Activated T-cell treated with anti-CD3 and anti-CD28 coated beads, Interleukin-2, amount 50 U/mL, for 1 hour (primary cell): ENCODE measurements around the gene INPP5D.
"Not testable (repeated sequence)": the region's sequence is repeated elsewhere in the genome, so short reads cannot be mapped to it uniquely, and the experiment has no call there.

Experiments
- DNase-seq: peaks from one replicate; pipeline ENCODE4 v3.0.0-alpha.2; 2020

INPP5D gene

GRCh38 chr2:233189025-233189424 is 128.9 kb downstream of the INPP5D start:
- no peak for DNase-seq

GRCh38 chr2:233191016-233191415 is 130.9 kb downstream of the INPP5D start:
- not testable (repeated sequence) for DNase-seq

- DNase-seq: no peak
Observed at GRCh38 chr2:233193738-233194137, 133.6 kb downstream of the INPP5D start.

DNA sequence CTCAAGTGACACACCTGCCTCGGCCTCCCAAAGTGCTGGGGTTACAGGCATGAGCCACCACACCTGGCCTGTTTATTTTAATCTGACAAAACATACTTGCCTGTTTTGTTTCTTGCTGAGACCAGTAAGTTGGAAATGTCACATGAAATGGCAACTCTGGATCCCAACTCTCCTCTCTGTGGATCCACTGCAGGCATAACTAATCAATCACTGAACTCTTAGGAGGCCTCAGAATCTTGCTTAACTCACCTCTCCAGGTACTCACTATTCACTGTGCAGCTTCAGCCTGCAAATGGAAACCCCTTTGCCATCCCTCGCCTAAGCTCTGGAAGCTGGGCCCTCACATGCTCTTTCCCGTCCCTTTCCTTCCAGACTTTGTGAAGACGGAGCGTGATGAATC is 134.9 kb downstream of the INPP5D start:
- no peak for DNase-seq

DNA sequence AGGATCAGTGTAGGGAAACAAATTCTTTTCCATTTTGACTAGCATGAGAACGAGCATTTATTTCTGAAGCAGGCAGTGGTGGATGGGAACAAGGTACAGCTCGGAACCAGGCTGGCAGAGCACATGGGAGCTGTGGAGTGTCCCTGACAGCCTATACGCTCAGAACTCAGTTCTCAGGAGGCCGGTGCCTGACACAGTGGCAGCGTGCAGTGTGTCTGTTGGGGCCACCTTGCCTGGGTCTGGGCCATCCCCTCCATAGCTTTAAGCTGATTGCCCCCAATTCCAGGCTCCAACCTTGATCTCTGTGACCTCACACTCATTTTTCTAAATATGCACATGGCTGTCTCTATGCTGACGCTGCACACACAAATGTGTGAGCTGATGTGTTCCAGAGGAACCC is 136.9 kb downstream of the INPP5D start:
- no peak for DNase-seq

DNA sequence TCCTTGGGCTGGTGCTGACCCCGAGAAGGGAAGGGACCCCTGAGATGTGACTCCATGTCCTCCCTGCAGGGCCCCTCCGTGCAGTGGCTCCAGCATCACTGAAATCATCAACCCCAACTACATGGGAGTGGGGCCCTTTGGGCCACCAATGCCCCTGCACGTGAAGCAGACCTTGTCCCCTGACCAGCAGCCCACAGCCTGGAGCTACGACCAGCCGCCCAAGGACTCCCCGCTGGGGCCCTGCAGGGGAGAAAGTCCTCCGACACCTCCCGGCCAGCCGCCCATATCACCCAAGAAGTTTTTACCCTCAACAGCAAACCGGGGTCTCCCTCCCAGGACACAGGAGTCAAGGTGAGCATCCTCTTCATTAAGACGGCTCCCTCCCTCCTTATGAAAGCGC is 137.9 kb downstream of the INPP5D start:
- no peak for DNase-seq

DNA sequence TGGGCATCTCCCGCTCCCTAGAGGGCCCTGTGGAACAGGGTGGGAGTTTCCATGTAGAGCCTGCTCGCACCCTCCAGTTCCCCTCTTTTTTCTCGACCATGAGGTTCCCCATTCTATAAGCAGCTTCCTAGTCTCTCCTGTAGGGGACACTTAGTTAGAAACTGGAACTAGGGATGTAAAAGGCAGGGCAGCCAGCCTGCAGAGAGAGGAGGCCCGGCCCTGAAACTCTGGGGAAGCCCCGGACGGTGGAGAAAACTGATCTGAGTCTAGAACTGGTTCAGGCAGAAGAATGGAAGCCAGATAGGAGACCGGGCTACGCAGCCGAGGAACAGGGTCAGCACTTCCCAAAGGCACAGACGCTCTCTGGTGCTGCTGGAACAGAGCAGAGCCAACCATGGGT is 139.7 kb downstream of the INPP5D start:
- DNase-seq: no peak

DNA sequence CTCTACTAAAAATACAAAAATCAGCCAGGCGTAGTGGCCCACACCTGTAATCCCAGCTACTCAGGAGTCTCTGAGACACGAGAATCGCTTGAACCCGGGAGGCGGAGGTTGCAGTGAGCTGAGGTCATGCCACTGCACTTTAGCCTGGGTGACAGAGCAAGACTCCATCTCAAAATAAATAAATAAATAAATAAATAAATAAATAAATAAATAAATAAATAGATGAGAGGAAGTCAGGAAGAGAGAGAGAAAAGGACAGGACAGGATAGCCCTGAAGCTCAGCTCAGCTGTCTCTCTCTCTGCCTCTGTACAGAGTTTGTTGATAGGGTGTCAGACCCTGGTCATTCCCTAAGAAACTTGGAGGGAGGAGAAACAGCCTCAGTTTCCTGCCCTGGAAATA is 140.6 kb downstream of the INPP5D start:
- not testable (repeated sequence) for DNase-seq

GRCh38 chr2:233201258-233202013 is 141.3 kb downstream of the INPP5D start:
- DNase-seq: no peak

- no peak for DNase-seq
Observed at GRCh38 chr2:233202531-233202944, 142.4 kb downstream of the INPP5D start.

- DNase-seq: no peak
Observed at GRCh38 chr2:233203060-233203459, 142.9 kb downstream of the INPP5D start.

DNA sequence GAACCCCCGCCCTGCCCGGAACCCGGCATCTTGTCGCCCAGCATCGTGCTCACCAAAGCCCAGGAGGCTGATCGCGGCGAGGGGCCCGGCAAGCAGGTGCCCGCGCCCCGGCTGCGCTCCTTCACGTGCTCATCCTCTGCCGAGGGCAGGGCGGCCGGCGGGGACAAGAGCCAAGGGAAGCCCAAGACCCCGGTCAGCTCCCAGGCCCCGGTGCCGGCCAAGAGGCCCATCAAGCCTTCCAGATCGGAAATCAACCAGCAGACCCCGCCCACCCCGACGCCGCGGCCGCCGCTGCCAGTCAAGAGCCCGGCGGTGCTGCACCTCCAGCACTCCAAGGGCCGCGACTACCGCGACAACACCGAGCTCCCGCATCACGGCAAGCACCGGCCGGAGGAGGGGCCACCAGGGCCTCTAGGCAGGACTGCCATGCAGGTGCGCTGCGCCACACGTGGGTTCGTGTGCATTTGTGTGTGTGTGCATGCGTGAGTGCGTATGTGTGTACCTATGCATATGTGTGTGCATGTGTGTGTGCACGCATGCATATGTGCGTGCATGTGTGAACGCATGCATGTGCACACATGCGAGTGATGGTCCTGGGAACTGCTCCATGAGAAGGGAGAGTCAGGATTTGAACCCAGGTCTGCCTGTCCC is 144.3 kb downstream of the INPP5D start:
- no peak for DNase-seq

DNA sequence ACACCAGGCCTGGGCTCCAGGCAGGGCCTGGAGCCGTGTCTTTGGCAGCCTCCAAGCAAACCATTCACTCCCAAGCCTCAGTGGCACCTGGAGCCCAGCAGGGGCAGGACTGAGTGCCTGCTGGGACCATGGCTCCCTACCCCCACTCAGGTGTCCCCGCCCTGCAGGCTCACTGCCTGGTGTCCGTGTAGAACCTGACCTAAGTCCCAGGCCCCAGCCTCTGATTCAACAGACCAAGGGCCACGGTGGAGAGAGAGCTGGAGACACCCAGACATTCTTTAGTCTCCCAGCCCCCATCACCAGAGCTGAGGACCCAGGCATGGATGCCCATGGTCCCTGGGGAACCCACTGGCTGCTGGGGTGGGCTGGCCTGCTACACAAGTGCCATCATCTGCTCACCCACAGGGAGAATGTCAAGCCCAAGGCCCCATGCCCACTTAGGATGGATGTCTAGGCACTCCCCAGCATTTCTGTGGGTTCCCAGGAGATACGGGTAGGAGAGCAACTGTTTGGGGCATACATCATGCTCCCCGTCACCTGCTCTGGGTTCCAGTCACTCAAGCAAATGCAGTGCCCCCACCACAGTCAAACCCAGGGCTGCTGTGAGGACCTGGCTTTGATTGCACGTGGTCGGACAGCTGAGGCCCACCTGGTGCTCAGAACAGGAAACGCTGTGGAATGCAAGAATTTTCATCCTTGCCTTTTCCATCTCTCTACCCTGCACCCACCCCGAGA is 148.4 kb downstream of the INPP5D start:
- DNase-seq: no peak

DNA sequence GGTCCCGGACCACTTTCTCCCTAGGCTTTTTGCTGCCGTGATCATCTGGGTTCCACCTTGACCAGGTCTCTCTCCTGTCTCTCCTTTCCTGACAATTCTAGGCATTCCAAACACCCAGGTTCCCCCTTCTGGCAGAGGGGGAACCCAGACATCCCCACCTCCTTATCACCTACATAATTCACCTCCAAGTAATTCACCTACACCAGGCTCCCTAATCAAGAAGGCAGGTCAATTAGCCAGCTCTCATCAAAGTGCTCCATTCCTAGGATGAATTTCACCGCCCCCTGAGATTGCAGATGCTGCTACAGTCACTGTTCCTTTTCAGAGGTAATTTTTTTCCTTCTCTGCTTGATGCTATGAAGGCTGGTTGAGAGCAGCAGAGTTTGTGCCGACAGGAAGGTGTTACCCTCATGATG is 149.0 kb downstream of the INPP5D start:
- no peak for DNase-seq

DNA sequence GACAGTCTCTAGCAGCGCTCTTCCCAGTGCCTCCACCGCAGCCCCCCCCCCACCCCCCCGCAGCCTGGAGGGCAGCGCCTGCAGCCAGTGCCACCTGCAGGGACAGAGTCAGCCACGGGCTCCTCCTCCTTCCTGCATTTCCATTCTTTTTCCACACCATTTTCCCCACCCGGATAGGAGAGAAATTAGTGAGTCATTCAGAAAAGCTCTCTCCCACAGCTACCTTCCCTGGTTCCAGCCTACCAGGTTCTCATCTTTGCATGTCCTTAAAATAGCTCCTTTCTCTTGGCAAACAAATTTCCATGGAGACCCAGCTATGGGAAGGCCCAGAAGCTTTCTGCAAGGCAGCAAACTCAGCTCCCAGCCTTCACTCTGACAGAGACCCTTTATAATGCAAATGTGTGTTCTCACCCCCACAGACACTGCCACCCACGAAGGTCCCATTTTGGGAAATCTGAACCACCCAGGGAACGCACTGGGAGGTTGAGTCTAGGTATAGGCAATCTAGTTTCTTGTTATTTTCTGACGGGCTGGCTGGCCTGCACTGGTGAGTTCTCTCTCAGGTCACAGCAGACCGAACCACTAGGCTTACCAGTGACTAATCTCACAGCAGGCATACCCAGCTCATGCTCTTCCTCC is 149.5 kb downstream of the INPP5D start:
- DNase-seq: no peak

DNA sequence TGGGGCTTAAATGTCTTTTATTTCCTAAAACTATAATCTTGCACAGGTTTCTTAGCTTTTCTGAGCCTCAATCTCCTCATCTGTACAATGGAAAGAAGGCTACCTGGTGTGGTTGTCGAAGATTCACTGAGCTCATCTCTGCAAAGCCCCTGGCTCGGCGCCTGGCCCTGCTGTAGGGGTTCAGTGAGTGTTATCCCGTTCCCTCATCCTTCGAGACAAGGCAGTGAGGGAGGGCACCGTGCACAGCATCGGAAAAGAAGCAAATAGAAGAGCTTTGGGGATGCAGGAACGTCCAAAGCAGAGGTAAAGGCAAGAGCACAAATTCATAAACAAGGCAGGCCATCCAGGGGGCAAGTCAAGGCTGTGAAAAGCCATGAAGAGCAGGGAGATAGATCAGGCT is 150.1 kb downstream of the INPP5D start:
- DNase-seq: no peak

DNA sequence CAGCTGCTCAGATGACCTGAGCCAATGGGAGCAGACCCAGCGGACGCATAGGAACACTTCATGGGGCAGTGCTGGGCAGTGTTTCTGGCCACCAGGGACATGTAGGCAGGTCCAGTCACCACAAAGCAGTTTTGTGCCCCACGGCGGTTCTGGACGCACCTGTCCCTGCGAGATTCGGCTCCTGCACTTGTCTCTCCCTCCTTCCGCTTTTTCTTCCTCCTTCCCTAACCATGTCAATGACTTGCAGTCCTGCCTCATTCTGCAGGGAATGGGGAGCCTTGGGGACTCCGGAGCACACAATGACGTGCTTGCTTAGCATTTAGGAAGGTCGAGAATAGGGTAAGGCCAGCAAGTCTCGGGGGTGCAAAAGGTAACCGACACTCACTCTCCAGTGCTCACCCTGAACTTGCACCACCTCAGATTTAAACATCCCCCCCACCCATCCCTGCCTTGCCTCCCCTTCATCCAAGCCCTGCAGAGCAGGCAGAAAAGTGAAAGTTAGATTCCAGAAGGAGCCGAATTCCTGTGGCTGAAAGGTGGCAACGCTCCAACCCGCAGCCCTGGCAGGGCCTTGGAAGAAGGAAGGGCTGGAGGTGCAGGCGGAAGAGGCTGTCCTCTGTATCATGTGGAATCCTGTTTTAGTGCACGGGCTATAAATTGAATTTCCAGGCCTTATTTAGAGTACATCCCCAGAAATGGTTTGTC is 150.9 kb downstream of the INPP5D start:
- no peak for DNase-seq

- DNase-seq: no peak
Observed at GRCh38 chr2:233211548-233211895, 151.4 kb downstream of the INPP5D start.

DNA sequence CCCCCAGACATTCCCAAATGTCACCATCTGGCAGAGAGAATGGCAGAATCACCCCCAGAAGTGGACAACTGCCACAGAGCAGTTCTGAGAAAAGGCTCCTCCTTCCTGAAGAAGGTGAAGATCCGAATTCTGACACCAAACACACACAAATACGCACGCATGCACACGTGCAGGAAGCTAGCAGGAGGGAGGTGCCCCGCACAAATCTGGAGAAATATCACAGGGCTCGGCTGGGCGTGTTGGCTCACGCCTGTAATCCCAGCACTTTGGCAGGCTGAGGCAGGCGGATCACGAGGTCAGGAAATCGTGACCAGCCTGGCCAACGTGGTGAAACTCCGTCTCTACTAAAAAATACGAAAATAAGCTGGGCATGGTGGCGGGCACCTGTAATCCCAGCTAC is 152.9 kb downstream of the INPP5D start:
- no peak for DNase-seq

DNA sequence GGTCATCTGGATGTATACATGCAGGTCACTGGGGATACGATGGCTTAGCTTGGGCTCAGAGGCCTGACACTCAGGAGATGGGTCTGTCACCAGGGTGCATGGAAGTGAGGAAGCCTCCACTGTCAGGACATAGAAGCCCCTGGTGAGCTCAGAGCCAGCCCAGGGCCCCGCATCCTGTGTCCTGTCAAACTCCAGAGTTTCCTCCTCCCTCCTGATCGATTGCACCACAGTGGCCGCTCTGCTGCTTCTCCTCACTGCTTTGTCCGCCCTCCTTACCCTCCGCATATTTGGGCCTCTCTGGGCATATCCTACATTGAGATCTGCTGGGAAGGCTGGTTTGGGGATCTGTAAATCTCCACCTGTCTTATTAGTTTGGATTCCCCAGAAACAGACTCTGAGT is 153.8 kb downstream of the INPP5D start:
- DNase-seq: no peak

DNA sequence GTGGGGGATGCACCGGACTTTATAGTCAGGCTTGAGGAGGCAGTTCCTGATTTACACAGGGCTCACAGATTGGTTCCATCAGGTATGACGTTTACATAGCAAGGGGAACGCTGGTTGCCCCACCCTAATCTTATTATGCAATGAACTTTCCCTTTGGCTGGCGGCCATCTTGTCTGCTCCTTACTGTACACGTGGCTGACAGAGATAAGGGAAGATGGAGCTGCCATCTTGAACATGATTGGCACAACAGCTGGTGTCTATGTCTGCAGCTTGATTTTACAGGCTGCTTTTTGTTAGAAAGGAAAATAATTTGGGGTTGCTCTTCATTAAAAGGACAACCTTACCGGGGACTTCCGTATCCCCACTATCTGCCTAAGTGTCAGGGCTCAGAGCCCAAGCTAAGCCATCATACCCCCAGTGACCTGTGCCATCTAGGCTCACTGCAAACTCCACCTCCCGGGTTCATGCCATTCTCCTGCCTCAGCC is 157.8 kb downstream of the INPP5D start:
- no peak for DNase-seq

DNA sequence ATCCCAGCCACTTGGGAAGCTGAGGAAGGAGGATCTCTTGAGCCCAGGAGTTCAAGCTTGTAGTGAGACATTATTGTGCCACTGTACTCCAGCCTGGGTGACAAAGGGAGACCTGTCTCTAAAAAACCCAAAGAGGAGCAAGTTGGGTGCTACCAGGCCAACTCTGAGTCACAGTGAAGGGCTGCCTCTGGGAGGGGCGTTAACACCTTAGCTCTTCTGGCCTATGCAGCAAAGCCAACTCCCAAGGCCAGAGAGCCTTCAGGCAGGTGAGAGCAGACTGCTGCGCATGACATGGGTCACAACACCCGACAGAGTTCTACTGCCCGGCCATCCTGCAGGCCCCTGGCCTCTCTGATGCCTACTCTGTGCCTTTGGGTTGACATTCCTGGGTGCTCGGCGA is 158.7 kb downstream of the INPP5D start:
- DNase-seq: no peak

DNA sequence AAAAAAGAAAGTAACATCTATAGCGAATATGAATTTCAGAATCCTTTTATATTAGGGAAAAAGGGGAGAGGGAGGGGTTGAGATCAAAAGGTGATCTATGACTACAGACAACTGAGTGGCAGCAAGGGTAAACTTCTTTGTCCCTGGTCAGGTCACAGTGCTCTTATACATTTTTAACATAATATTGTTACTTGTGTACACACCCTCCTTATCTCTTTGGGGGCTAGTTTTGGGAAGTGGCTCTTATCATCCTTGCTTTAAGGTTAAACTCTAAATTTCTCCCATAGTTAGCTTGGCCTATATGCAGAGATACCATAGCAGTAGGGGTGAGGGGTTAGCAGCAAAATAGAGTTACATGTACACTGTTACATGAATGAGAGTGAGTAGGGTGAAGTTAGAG is 159.7 kb downstream of the INPP5D start:
- DNase-seq: no peak
